Astrocyte of the spinal cord (primary cell): ENCODE data around the gene USP35.
A peak's percentile ranks its signal among the peaks of the same experiment; 100 is the strongest.

Source experiments
- DNase-seq: peaks from one replicate; pipeline ENCODE4 v3.0.0; 2011; ENCODE audit warnings: low read depth, low spot score
- H3K4me3 ChIP-seq: 2 replicates; pipeline ENCODE4 v1.5.1; 2011; ENCODE audit warnings: low read depth, mild to moderate bottlenecking, low read length, moderate library complexity
- in situ Hi-C: cut with HindIII; loops from 2 replicates; pipeline ENCODE4 v1.10.0; 2017; ENCODE audit warnings: low sequenced_read_pairs
- TF ChIP-seq, protein P1 (sequence below): IDR thresholded peaks from 2 replicates; pipeline ENCODE4 v1.5.1; 2012; ENCODE audit warnings: low read depth, mild to moderate bottlenecking, low read length, inconsistent platforms

The USP35 gene

DNA sequence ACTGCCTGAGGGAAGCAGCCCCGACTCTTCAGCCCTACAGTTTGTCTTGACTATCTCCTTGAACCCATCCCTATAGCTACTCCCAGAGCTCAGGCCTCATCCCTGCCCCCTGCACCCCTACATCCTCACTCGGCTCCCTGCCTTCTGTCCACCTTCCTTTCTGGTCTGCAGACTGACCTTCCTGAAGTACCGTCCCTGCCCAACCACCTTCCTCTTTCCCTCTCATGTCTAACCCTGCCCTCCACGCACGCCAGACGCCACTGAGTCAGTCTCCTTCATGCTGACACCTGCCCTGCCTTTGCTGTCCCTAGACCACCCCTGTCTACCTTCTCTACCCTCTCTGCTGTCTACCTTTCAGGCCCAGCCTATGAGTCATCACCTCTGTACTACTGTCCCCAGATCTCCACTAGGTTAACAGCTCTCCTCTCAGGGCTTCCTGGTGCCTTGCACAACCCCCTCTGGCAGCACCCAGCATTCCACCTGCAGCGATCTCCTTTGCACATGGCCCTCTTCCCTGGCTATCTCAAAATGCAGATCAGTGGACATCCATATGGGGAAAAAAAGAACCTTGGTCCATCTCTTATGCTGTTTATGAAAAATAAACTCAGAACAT lies 9.2 kb upstream of the USP35 start:
- in situ Hi-C loops = no loop called here
- no peak overlapping the region for H3K4me3 ChIP-seq
- TF ChIP-seq, protein P1, sequence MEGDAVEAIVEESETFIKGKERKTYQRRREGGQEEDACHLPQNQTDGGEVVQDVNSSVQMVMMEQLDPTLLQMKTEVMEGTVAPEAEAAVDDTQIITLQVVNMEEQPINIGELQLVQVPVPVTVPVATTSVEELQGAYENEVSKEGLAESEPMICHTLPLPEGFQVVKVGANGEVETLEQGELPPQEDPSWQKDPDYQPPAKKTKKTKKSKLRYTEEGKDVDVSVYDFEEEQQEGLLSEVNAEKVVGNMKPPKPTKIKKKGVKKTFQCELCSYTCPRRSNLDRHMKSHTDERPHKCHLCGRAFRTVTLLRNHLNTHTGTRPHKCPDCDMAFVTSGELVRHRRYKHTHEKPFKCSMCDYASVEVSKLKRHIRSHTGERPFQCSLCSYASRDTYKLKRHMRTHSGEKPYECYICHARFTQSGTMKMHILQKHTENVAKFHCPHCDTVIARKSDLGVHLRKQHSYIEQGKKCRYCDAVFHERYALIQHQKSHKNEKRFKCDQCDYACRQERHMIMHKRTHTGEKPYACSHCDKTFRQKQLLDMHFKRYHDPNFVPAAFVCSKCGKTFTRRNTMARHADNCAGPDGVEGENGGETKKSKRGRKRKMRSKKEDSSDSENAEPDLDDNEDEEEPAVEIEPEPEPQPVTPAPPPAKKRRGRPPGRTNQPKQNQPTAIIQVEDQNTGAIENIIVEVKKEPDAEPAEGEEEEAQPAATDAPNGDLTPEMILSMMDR = no peak
- DNase-seq = no peak

DNA sequence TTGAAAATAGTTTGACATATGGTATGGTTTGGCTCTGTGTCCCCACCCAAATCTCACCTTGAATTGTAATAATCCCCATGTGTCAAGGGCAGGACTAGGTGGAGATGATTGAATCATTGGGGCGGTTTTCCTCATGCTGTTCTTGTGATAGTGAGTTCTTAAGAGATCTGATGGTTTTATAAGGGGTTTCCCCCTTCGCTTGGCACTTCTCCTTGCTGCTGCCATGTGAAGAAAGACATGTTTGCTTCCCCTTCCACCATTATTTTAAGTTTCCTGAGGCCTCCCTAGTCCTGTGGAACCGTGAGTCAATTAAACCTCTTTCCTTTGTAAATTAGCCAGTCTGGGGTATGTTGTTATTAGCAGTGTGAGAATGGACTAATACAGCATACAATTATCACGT lies 8.0 kb upstream of the USP35 start:
- no peak overlapping the region for H3K4me3 ChIP-seq
- in situ Hi-C loops = no loop called here
- TF ChIP-seq, protein P1 = no peak
- DNase-seq = no peak

DNA sequence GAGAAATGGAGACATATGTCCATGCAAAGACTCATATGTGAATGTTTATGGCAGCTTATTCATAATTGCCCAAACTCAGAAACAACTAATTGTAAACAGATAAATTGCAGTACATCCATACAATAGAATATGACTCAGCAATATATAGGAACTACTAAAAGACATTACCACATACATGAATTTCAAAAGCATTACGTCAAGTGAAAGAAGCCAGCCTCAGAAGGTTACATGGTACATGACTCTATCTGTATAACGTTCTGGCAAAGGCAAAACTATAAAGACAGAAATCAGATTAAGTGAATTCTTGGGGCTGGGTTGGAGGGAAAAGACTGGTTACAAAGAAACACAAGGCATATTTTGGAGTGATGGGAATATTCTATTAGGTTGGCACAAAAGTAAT lies 7.5 kb upstream of the USP35 start:
- TF ChIP-seq, protein P1 = no peak
- no peak overlapping the region for H3K4me3 ChIP-seq
- in situ Hi-C loops = no loop called here
- DNase-seq = no peak

DNA sequence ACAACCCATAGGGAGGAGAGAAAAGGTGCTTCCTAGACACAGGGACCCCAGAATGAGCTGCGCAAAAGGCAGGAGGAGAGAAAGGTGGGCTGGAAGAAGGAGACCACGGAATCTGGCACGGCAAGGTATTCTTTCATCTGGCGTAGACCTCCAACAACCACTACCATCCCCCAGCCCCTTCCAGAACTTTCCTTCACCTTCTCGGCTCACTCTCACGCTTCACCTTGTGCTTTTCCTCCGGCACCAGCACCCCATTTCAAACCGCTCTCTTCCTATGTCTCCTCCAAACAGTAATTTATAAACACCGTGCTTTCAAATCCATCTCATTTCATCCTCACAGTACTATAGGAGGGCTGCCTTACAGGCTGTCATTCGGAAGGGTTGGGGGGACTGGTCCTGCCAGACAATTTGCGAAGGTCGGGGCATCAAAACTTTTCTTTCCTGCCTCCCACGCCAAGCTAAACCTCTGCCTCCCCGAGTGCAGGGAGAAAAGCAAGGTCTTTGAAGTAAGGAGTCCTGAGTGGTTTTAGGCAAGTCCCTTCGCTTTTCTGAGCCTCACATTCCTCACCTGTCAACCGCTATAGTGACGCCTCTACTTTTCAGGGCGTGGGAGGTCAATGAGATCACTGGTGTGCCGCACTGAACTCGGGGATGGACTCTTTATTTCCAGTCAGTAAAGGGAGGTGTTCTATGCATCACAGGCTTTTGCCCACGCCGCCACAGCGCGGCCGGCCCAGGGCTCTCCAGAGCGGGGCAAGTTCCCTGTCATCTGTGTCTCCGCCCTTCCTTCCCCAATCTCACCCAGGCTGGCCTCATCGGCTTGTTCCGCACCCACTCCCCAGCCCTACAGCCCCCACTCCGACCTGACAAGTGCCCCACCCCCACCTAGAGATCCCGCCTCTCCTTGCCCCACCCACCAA lies 1.1 kb upstream of the USP35 start:
- H3K4me3 ChIP-seq = peak overlapping the region; percentile 87
- TF ChIP-seq, protein P1 = no peak
- no peak for DNase-seq
- in situ Hi-C loops = no loop called here

DNA sequence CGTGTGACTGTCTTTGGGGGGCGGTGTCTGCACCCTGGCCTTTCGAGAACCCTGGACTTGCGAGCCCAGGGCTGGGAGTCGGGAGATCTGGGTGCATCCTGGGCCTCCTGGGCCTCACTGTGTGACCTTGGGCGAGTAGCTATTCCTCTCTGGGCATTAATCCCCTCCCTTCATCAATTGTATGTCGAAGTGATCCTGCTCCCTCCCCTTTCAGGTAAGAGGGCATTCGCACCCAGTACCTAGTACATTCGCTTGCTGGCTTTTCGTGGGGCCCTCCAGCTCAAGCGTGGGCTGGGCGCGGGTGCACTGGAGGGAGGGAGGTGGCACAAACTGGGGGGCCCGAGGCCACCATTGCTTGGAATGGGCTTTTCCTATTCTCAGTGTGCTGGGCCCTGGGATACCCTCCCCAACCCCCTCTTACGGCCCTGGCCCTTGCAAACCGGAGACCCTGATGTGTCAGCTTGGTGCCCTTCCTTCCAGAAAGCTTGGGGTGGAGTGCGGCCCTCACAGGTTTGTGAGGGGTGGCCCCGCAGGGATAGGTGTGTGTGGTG lies 530 bp downstream of the USP35 start:
- peak overlapping the region; percentile 87 for H3K4me3 ChIP-seq
- DNase-seq = no peak
- in situ Hi-C loops = no loop called here
- TF ChIP-seq, protein P1 = no peak

DNA sequence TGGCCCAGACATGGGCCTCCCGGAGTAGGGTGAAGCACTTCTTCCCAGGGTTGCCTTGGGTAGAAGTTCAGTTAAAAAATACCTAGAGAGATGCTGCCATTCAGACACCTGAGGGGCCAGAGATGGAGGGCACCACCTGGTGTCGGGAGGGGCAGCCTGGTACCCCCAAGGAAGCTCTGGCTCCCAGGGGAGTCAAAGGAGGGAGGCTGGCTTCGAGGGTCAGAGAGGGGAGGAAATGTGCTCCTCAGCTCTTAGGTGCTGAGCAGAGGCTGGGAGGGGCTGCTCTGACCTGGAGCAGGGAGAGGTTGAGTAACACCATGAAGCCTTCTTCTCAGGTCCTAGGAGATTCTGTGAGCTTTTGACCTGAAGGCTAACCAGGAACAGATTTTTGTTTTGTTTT lies 1.1 kb downstream of the USP35 start:
- peak overlapping the region; percentile 87 for H3K4me3 ChIP-seq
- TF ChIP-seq, protein P1 = no peak
- DNase-seq = no peak
- in situ Hi-C loops = no loop called here
